Measurements from ENCODE around the gene MYO3B. TPM values are rescaled to one million over a fixed set of nuclear protein-coding genes. Genes with fewer than 3 reads are reported as not detected.
"Not testable (repeated sequence)": the region's sequence is repeated elsewhere in the genome, so short reads cannot be mapped to it uniquely, and the experiment has no call there.

The MYO3B gene
- total and polyA plus RNA-seq, 7 experiments from 2014 or later: 0.66 to 0.82 TPM; not detected in 5

- H3K4me3 Mint-ChIP-seq: no peak overlapping the region
- H3K27me3 Mint-ChIP-seq: peaks cover 12 to 21% (median 13%) of the 10 kb centered on the region in 5 donors
- H3K27ac ChIP-seq (ENCODE audit: low read depth, low read length): no peak overlapping the region
- H3K9me3 ChIP-seq (ENCODE audit: control insufficient read depth in 2 of 3, low read length in 3 of 3): no peaks in the 10 kb centered on the region
- H3K27me3 ChIP-seq (ENCODE audit: control insufficient read depth in 2 of 2, insufficient read depth in 2 of 2, low read length in 2 of 2): peaks cover 0 to 4% of the 10 kb centered on the region in 2 donors
- H3K36me3 Mint-ChIP-seq: no peaks in the 10 kb centered on the region
- intact Hi-C loops (cut with micrococcal nuclease): no loop called here
- CTCF ChIA-PET: no interaction called here
- H3K27ac Mint-ChIP-seq: no peak overlapping the region
- H3K4me1 ChIP-seq (ENCODE audit: control insufficient read depth in 2 of 2, insufficient read depth in 2 of 2, low read length in 2 of 2): no peaks in the 10 kb centered on the region
- DNase-seq (no peak), ATAC-seq (no peak)
- peaks cover 0 to 2% (median 0%) of the 10 kb centered on the region in 11 donors for H3K9me3 Mint-ChIP-seq
- POLR2A ChIA-PET: no interaction called here
- H3K4me3 ChIP-seq (ENCODE audit: low read length): no peak overlapping the region
- no peaks in the 10 kb centered on the region for H3K36me3 ChIP-seq (ENCODE audit: control insufficient read depth in 2 of 3, insufficient read depth in 3 of 3, low read length in 3 of 3)
- no peaks in the 10 kb centered on the region for H3K4me1 Mint-ChIP-seq
These were observed 427.9 kb downstream of the MYO3B start for GRCh38 chr2:170605862-170606261.

GRCh38 chr2:170607171-170607570 is 429.2 kb downstream of the MYO3B start:
- no peaks in the 10 kb centered on the region for H3K9me3 ChIP-seq (ENCODE audit: control insufficient read depth in 2 of 3, low read length in 3 of 3)
- H3K27ac ChIP-seq (ENCODE audit: low read depth, low read length): no peak overlapping the region
- H3K4me3 Mint-ChIP-seq: no peak overlapping the region
- peaks cover 0 to 4% of the 10 kb centered on the region in 2 donors for H3K27me3 ChIP-seq (ENCODE audit: control insufficient read depth in 2 of 2, insufficient read depth in 2 of 2, low read length in 2 of 2)
- H3K9me3 Mint-ChIP-seq: peaks cover 0 to 2% (median 0%) of the 10 kb centered on the region in 11 donors
- intact Hi-C loops (cut with micrococcal nuclease): no loop called here
- DNase-seq (no peak), ATAC-seq (no peak)
- H3K4me1 Mint-ChIP-seq: no peaks in the 10 kb centered on the region
- POLR2A ChIA-PET: no interaction called here
- H3K36me3 ChIP-seq (ENCODE audit: control insufficient read depth in 2 of 3, insufficient read depth in 3 of 3, low read length in 3 of 3): no peaks in the 10 kb centered on the region
- H3K4me3 ChIP-seq (ENCODE audit: low read length): no peak overlapping the region
- no peaks in the 10 kb centered on the region for H3K36me3 Mint-ChIP-seq
- peaks cover 12 to 15% (median 13%) of the 10 kb centered on the region in 5 donors for H3K27me3 Mint-ChIP-seq
- no peak overlapping the region for H3K27ac Mint-ChIP-seq
- CTCF ChIA-PET: no interaction called here
- no peaks in the 10 kb centered on the region for H3K4me1 ChIP-seq (ENCODE audit: control insufficient read depth in 2 of 2, insufficient read depth in 2 of 2, low read length in 2 of 2)

- ATAC-seq (no peak), DNase-seq (no peak)
- no peaks in the 10 kb centered on the region for H3K4me1 Mint-ChIP-seq
- peaks cover 0 to 2% (median 0%) of the 10 kb centered on the region in 11 donors for H3K9me3 Mint-ChIP-seq
- Histone ChIP-seq H3K27me3 (ENCODE audit: control insufficient read depth in 2 of 2, insufficient read depth in 2 of 2, low read length in 2 of 2) (peaks cover 0 to 4% of the 10 kb centered on the region in 2 donors), H3K36me3 (ENCODE audit: control insufficient read depth in 2 of 3, insufficient read depth in 3 of 3, low read length in 3 of 3) (no peaks in the 10 kb centered on the region), H3K4me1 (ENCODE audit: control insufficient read depth in 2 of 2, insufficient read depth in 2 of 2, low read length in 2 of 2) (no peaks in the 10 kb centered on the region), H3K27ac (ENCODE audit: low read depth, low read length) (no peak overlapping the region), H3K9me3 (ENCODE audit: control insufficient read depth in 2 of 3, low read length in 3 of 3) (no peaks in the 10 kb centered on the region), H3K4me3 (ENCODE audit: low read length) (no peak overlapping the region)
- intact Hi-C loops (cut with micrococcal nuclease): no loop called here
- no peaks in the 10 kb centered on the region for H3K36me3 Mint-ChIP-seq
- ChIA-PET POLR2A (no interaction called here), CTCF (interaction anchor here (0.7 kb wide), 1 partner anchor 14 kb away, joined by 3 read pairs; no protein-coding TSS in a partner anchor)
- no peak overlapping the region for H3K4me3 Mint-ChIP-seq
- peaks cover 6 to 8% (median 7%) of the 10 kb centered on the region in 5 donors for H3K27me3 Mint-ChIP-seq
- H3K27ac Mint-ChIP-seq: no peak overlapping the region
These were observed 432.7 kb downstream of the MYO3B start for GRCh38 chr2:170610615-170611014.

GRCh38 chr2:170618948-170619347 is 441.0 kb downstream of the MYO3B start:
- intact Hi-C loops (cut with micrococcal nuclease); H3K4me1 ChIP-seq (ENCODE audit: control insufficient read depth in 2 of 2, insufficient read depth in 2 of 2, low read length in 2 of 2); H3K27ac ChIP-seq (ENCODE audit: low read depth, low read length); H3K27me3 Mint-ChIP-seq; H3K9me3 ChIP-seq (ENCODE audit: control insufficient read depth in 2 of 3, low read length in 3 of 3); DNase-seq; H3K36me3 ChIP-seq (ENCODE audit: control insufficient read depth in 2 of 3, insufficient read depth in 3 of 3, low read length in 3 of 3); H3K4me3 ChIP-seq (ENCODE audit: low read length); ATAC-seq; H3K4me3 Mint-ChIP-seq; H3K36me3 Mint-ChIP-seq; POLR2A ChIA-PET; H3K27me3 ChIP-seq (ENCODE audit: control insufficient read depth in 2 of 2, insufficient read depth in 2 of 2, low read length in 2 of 2); H3K4me1 Mint-ChIP-seq; H3K27ac Mint-ChIP-seq: not testable (repeated sequence)
- peaks cover 0 to 23% (median 8%) of the 10 kb centered on the region in 11 donors for H3K9me3 Mint-ChIP-seq
- CTCF ChIA-PET: interaction anchor here (0.7 kb wide), 1 partner anchor 113 kb away, joined by 4 read pairs; no protein-coding TSS in a partner anchor

- H3K4me3 ChIP-seq (ENCODE audit: low read length); H3K4me1 ChIP-seq (ENCODE audit: control insufficient read depth in 2 of 2, insufficient read depth in 2 of 2, low read length in 2 of 2); H3K9me3 ChIP-seq (ENCODE audit: control insufficient read depth in 2 of 3, low read length in 3 of 3); DNase-seq; ATAC-seq; H3K27me3 ChIP-seq (ENCODE audit: control insufficient read depth in 2 of 2, insufficient read depth in 2 of 2, low read length in 2 of 2); H3K9me3 Mint-ChIP-seq; CTCF ChIA-PET; H3K36me3 Mint-ChIP-seq; intact Hi-C loops (cut with micrococcal nuclease); POLR2A ChIA-PET; H3K36me3 ChIP-seq (ENCODE audit: control insufficient read depth in 2 of 3, insufficient read depth in 3 of 3, low read length in 3 of 3); H3K4me1 Mint-ChIP-seq; H3K27ac Mint-ChIP-seq; H3K4me3 Mint-ChIP-seq; H3K27ac ChIP-seq (ENCODE audit: low read depth, low read length): not testable (repeated sequence)
- H3K27me3 Mint-ChIP-seq: peaks cover 4 to 21% (median 14%) of the 10 kb centered on the region in 5 donors
These were observed 457.1 kb downstream of the MYO3B start for GRCh38 chr2:170635094-170635493.

GRCh38 chr2:170639635-170640034 is 461.7 kb downstream of the MYO3B start:
- no peaks in the 10 kb centered on the region for H3K36me3 Mint-ChIP-seq
- peaks cover 0 to 6% (median 0%) of the 10 kb centered on the region in 5 donors for H3K27me3 Mint-ChIP-seq
- no peaks in the 10 kb centered on the region for H3K36me3 ChIP-seq (ENCODE audit: control insufficient read depth in 2 of 3, insufficient read depth in 3 of 3, low read length in 3 of 3)
- ChIA-PET CTCF (no interaction called here), POLR2A (no interaction called here)
- H3K4me3 Mint-ChIP-seq: no peak overlapping the region
- ATAC-seq: no peak
- no peak overlapping the region for H3K27ac Mint-ChIP-seq
- no peak overlapping the region for H3K27ac ChIP-seq (ENCODE audit: low read depth, low read length)
- H3K4me1 Mint-ChIP-seq: no peaks in the 10 kb centered on the region
- no peaks in the 10 kb centered on the region for H3K27me3 ChIP-seq (ENCODE audit: control insufficient read depth in 2 of 2, insufficient read depth in 2 of 2, low read length in 2 of 2)
- intact Hi-C loops (cut with micrococcal nuclease): no loop called here
- no peaks in the 10 kb centered on the region for H3K4me1 ChIP-seq (ENCODE audit: control insufficient read depth in 2 of 2, insufficient read depth in 2 of 2, low read length in 2 of 2)
- H3K4me3 ChIP-seq (ENCODE audit: low read length): no peak overlapping the region
- DNase-seq: no peak
- no peaks in the 10 kb centered on the region for H3K9me3 ChIP-seq (ENCODE audit: control insufficient read depth in 2 of 3, low read length in 3 of 3)
- H3K9me3 Mint-ChIP-seq: peaks cover 0 to 2% (median 0%) of the 10 kb centered on the region in 11 donors

GRCh38 chr2:170641961-170642360 is 464.0 kb downstream of the MYO3B start:
- Mint-ChIP-seq H3K4me3 (no peak overlapping the region), H3K9me3 (peaks cover 0 to 1% (median 0%) of the 10 kb centered on the region in 11 donors), H3K27ac (no peak overlapping the region), H3K27me3 (peaks cover 0 to 6% (median 0%) of the 10 kb centered on the region in 5 donors), H3K4me1 (no peaks in the 10 kb centered on the region), H3K36me3 (no peaks in the 10 kb centered on the region)
- ChIA-PET CTCF (interaction anchor here (1.1 kb wide), 1 partner anchor 43 kb away, joined by 3 read pairs; no protein-coding TSS in a partner anchor), POLR2A (no interaction called here)
- DNase-seq: no peak
- H3K36me3 ChIP-seq (ENCODE audit: control insufficient read depth in 2 of 3, insufficient read depth in 3 of 3, low read length in 3 of 3): no peaks in the 10 kb centered on the region
- H3K9me3 ChIP-seq (ENCODE audit: control insufficient read depth in 2 of 3, low read length in 3 of 3): no peaks in the 10 kb centered on the region
- no peak overlapping the region for H3K27ac ChIP-seq (ENCODE audit: low read depth, low read length)
- ATAC-seq: no peak
- no peaks in the 10 kb centered on the region for H3K27me3 ChIP-seq (ENCODE audit: control insufficient read depth in 2 of 2, insufficient read depth in 2 of 2, low read length in 2 of 2)
- H3K4me3 ChIP-seq (ENCODE audit: low read length): no peak overlapping the region
- H3K4me1 ChIP-seq (ENCODE audit: control insufficient read depth in 2 of 2, insufficient read depth in 2 of 2, low read length in 2 of 2): no peaks in the 10 kb centered on the region
- intact Hi-C loops (cut with micrococcal nuclease): no loop called here

Data from naive thymus-derived CD4-positive, alpha-beta T cell (primary cell).